Measurements from ENCODE around the gene RNF112. TPM values are rescaled to one million over a fixed set of nuclear protein-coding genes. Genes with fewer than 3 reads are reported as not detected.

Gene RNF112
- total RNA-seq, 1 experiment from 2014 or later: 0.18 TPM

DNA sequence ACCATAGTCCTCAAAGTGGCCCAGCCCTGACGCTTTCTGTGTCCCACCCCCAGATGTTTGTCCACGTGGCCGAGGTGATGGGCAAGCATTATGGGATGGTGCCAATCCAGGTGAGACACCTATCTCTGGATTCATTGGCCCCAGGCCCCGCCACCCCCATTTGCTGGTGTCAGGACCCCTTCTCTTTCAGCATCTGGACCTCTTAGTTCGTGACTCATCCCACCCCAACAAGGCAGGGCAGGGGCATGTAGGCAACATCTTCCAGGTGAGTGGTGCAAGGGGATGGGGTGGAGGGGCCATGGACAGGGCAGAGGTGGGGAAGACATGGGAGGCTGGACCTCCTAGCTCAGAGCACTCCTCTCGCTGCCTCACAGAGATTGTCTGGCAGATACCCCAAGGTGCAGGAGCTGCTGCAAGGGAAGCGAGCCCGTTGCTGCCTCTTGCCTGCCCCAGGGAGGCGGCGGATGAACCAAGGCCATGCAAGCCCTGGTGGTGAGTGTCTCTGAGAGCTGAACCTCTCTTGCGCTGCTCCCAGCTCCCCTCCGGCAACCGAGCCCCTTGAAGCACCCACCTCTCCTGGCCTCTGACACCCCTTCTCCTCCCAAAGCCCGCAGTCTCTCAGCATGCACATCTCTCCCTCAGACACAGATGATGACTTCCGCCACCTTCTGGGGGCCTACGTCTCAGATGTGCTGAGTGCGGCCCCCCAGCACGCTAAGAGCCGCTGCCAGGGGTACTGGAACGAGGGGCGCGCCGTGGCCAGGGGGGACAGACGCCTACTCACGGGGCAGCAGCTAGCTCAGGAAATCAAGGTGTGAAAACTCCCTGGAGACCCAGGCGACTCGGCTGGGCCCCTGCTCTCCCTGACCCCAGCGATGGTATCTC, 3.6 kb downstream of the RNF112 start:
- H3K27ac ChIP-seq (ENCODE audit: low read length): no peak overlapping the region
- no peaks in the 10 kb centered on the region for H3K9me3 ChIP-seq (ENCODE audit: low read length)
- ChIA-PET CTCF (no interaction called here), POLR2A (ENCODE audit: unreplicated experiment) (no interaction called here)
- no peak for ATAC-seq
- no TSS peak for BruUV-seq (replicated peaks)
- no peak overlapping the region for H3K4me3 ChIP-seq (ENCODE audit: low read length)
- H3K9me2 ChIP-seq (replicated peaks; ENCODE audit: low read length): no peaks in the 10 kb centered on the region
- H3F3A ChIP-seq (ENCODE audit: low read length, unreplicated experiment): no peaks in the 10 kb centered on the region
- H3K4me1 ChIP-seq (ENCODE audit: insufficient read depth, low read length): no peaks in the 10 kb centered on the region
- no peak overlapping the region for H2AFZ ChIP-seq (ENCODE audit: low read length)
- TF ChIP-seq EZH2 (IDR thresholded peaks at IDR 0.05; ENCODE audit: low read length, unreplicated experiment) (no peak), EZH2phosphoT487 (IDR thresholded peaks at IDR 0.05; ENCODE audit: borderline replicate concordance, low read length) (no peak)
- TF ChIP-seq, protein P1, sequence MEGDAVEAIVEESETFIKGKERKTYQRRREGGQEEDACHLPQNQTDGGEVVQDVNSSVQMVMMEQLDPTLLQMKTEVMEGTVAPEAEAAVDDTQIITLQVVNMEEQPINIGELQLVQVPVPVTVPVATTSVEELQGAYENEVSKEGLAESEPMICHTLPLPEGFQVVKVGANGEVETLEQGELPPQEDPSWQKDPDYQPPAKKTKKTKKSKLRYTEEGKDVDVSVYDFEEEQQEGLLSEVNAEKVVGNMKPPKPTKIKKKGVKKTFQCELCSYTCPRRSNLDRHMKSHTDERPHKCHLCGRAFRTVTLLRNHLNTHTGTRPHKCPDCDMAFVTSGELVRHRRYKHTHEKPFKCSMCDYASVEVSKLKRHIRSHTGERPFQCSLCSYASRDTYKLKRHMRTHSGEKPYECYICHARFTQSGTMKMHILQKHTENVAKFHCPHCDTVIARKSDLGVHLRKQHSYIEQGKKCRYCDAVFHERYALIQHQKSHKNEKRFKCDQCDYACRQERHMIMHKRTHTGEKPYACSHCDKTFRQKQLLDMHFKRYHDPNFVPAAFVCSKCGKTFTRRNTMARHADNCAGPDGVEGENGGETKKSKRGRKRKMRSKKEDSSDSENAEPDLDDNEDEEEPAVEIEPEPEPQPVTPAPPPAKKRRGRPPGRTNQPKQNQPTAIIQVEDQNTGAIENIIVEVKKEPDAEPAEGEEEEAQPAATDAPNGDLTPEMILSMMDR (conservative IDR thresholded peaks at IDR 0.05; ENCODE audit: low read depth, low read length): no peak
- no peaks in the 10 kb centered on the region for H4K20me1 ChIP-seq (ENCODE audit: low read length)
- no peak for DNase-seq
- H3K79me2 ChIP-seq (ENCODE audit: low read length): no peaks in the 10 kb centered on the region
- no peak overlapping the region for H3K4me2 ChIP-seq (ENCODE audit: low read length)
- intact Hi-C loops (cut with micrococcal nuclease): no loop called here
- H3K27me3 ChIP-seq (ENCODE audit: low read length): no peaks in the 10 kb centered on the region
- no peaks in the 10 kb centered on the region for H3K36me3 ChIP-seq (ENCODE audit: low read depth, low read length)
- no peak overlapping the region for H3K9ac ChIP-seq (ENCODE audit: low read length)

DNA sequence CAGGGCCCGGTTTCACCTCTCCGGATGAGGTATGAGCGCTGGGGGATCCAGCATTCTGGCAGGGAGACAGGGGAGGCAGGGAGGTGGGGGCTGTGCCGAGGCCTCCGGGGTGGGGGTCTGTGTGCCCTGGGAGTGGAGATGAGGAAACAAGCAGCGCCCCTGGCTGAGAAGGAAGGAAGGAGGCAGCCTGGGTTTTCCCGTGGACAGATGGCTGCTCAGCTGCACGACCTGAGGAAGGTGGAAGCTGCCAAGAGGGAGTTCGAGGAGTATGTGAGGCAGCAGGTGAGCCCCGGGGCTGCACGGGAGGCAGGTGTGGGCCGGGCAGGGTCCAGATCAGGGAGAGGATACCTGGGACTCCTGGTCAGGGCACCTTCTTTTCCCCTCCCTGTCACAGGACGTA, 4.3 kb downstream of the RNF112 start:
- no peak overlapping the region for H3K4me3 ChIP-seq (ENCODE audit: low read length)
- H3K9ac ChIP-seq (ENCODE audit: low read length): no peak overlapping the region
- no peaks in the 10 kb centered on the region for H3K9me2 ChIP-seq (replicated peaks; ENCODE audit: low read length)
- BruUV-seq (replicated peaks): no TSS peak
- no peaks in the 10 kb centered on the region for H3K79me2 ChIP-seq (ENCODE audit: low read length)
- H3K27ac ChIP-seq (ENCODE audit: low read length): no peak overlapping the region
- no peaks in the 10 kb centered on the region for H3F3A ChIP-seq (ENCODE audit: low read length, unreplicated experiment)
- no peaks in the 10 kb centered on the region for H3K4me1 ChIP-seq (ENCODE audit: insufficient read depth, low read length)
- H4K20me1 ChIP-seq (ENCODE audit: low read length): no peaks in the 10 kb centered on the region
- no peak overlapping the region for H2AFZ ChIP-seq (ENCODE audit: low read length)
- no peak overlapping the region for H3K4me2 ChIP-seq (ENCODE audit: low read length)
- CTCF ChIA-PET: no interaction called here
- TF ChIP-seq, protein P1 (conservative IDR thresholded peaks at IDR 0.05; ENCODE audit: low read depth, low read length): no peak
- TF ChIP-seq EZH2phosphoT487 (IDR thresholded peaks at IDR 0.05; ENCODE audit: borderline replicate concordance, low read length): no peak
- no peak for TF ChIP-seq EZH2 (IDR thresholded peaks at IDR 0.05; ENCODE audit: low read length, unreplicated experiment)
- POLR2A ChIA-PET (ENCODE audit: unreplicated experiment): no interaction called here
- intact Hi-C loops (cut with micrococcal nuclease): no loop called here
- H3K27me3 ChIP-seq (ENCODE audit: low read length): no peaks in the 10 kb centered on the region
- no peak for ATAC-seq
- no peaks in the 10 kb centered on the region for H3K9me3 ChIP-seq (ENCODE audit: low read length)
- no peaks in the 10 kb centered on the region for H3K36me3 ChIP-seq (ENCODE audit: low read depth, low read length)
- DNase-seq: no peak
